Stimulated activated CD4-positive, alpha-beta T cell treated with anti-CD3 and anti-CD28 coated beads, Interleukin-15, amount 100 ng/mL, for 1 hour (primary cell): ENCODE measurements around the gene TOX3.

Source experiments
- DNase-seq, 2 donors: peaks; one replicate each; pipeline ENCODE4 v3.0.0-alpha.2; 2020; ENCODE audit warnings: low read depth in 1 of 2, low spot score in 1 of 2

TOX3 gene

DNA sequence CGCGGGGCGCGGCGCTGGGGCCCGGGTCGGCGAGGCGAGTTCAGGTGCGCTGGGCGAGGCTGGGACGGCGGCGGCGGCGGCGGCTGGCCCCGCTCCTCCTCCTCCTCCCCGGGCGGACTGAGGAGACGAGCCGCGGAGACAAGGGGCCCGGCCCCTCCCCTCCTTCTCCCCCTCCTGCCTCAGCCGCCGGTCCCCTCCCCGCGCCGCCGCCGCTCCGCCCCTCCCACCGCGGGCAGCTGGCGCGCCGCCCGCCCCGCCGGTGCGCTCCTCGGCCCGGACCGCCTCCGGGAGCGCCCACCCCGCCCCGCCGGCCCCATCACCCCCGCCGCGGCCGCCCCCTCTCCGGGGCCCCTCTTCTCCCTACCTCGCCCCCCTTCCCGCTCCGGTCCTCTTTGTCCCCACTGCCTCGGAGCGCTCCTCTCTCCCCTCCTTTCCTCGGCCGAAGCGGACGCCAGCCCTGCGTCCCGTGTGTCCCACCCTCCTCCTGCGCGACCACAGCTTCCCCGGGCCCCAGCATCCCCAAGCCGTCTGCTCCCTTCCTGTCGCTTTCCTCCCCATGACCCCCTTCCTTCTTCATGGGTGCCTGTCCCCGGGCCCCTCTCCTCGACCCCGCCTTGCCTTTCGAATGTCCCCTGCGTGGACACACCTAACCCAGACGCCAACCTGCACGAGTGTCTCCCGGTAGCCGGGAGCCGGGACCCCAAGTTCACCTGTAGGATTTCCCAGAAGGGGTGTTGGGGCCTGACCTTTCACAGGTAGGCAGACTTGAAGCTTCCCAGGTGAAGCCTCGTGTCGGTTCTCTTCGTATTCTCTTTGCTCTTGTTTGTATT, at the start of gene TOX3:
Gene TOX3 (minus strand): TSS at position 140 of the 830 bp plus-strand sequence. CDS start 420 bp downstream, outside the sequence.
- no peak for DNase-seq

DNA sequence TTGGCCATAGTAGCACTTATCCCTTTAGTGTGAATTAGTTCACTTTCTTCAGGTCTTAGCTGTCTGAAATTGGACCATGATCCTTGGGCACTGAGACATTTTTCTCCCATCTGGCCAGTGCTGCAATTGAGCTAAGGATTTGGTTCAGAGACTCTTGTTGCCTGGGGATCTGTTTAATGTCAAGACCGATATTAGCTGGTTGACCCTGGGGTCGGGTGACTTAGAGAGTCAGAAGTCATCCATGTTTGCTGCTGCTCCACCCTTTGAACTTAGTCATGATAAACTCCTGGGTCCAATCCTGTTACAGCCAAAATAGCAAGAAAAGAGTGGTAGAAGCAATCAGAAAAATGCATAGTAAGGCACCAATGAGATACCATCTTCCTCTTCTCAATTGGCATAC, 45.8 kb upstream of the TOX3 start:
- no peak for DNase-seq

DNA sequence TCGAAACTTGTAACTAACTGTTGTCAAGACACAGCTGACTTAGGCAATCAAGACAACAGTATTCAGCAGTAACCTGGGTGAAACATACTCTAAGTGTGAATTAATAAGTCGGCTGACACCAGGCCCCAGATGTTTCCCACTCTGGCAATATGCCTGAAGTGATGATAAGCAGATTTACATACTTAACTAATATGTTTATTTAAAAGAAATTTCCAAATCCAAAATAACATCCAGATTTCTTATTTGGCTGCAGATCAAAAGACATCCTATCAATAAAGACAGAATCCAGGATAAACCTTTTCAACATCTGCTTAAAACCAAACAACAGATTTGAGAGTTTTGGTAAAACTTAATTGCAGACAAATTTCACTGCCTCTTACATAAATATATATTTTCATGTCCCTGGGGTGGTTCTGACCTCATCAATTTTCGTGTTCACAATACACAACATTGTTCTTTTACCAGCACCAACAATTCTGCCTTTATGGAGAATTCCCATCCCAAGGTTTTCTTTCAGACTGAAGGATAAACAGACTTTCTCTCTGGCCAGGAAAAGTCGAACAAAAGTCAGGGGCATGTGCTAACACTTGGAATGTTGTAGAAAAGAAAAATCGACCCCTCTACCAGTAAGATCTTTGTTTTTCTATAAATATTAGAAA, 45.1 kb upstream of the TOX3 start:
- DNase-seq, result no peak

DNA sequence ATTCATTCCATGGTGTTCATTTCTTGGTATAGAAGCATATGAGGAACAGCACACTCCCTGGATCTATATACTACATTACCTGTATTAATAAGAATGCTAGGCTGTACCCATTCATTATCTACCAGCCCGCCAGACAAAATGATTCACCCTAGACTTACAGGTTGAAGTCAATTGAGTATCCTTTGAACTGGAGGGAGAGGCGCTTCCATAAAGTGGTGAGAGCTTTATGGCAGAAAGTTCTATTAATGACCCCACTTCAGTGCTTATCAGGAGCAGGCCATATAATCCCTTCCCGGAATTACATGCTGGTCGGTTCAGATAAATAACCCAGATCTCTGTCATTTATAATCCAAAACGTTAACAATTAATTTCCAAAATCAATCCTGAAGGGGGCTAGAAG, 44.5 kb upstream of the TOX3 start:
- DNase-seq, result no peak

DNA sequence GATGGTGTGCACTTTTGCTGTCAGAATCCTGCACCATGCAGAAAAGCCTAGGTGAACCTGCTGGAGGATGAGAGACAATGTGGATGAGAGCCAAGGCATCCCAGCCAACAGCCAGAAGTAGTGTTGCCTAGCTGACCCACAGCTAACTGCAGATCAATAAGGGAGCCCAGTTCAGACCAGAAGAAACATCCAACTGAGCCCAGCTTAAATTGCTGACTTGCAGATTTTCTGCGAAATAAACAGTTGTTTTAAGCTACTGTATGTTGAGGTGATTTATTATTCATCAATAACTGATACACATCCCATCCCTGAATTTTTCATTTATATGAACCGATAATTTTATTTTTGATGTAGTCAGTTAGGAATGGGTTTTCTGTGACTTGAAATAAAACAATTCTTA, 39.2 kb upstream of the TOX3 start:
- DNase-seq, result no peak

DNA sequence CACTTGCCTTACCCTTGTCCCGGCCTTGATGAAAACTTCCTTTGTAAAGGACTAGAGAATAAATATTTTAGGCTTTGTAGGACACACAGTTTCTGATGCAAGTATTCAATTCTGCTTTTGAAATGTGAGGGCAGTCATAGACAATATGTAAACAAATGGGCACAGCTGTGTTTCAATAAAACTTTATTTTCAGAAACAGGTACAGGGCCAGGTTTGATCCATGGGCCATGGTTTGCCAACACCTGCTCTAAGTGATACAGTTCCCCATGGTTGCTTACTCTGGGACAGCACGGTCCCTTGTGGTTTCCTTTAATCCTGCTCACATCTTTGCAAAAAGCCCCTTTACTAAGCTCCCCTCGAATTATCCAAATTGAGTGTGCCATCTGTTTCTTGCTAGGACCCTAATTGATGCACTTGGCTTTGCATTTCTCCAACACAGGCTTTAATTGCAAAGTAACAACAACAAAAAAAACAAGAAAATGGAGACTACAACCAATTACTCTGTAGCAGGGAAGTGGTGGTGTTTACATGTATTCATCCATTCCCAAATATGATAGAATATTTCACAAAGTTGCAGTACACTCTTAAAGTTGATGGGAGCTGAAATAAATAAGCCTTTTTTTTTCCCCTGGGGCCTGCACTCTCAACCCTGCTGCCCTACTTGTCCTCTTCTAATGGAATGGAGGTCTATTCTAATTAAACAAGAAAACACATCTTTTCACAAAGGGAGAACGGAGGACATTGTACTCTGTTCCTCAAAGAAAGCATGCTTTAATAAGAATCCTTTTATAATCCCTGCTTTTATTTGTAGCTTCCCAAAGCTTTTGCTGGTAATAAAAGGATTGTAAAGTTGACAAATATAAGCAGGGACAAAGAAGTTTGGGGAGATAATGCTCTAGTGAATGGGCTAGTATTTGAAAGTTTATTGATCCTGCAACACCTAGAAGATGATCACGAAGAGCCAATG, 37.7 kb upstream of the TOX3 start:
- DNase-seq, result no peak

DNA sequence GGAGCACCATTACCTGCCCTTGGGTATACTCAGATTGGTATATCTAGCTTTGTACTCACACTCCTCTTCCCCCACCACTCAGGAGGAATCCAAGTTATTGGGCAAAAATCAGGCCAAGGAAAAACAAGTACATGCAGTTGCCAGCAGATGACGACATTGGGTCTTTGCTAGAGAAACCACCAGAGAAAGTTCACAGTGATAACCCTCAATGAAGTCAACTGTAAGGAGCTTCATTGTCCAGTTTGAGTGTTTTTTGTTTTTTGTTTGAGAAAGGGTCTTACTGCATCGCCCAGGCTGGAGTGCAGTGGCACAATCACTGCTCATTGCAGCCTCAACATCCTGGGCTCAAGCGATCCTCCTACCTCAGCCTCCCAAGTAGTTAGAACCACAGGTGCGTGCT, 34.6 kb upstream of the TOX3 start:
- DNase-seq, result no peak

DNA sequence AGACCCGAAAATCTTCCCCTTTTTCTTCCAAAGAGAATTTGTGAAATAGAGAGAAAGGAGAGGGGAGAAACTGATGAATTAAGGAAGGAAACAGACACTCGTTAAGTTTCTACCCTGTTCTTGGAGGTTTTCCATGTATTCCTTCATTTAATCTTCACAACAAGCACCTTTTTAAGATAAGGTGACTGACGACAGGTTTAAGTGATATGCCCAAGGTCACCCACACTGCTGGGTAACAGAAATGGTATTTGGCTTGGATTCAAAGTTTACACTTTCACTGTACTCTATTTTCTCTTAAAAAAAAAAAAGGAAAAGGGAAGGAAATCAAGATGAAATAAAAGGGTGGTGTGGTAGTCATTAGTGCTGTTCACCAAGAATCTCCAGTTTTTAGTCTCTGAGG, 33.5 kb upstream of the TOX3 start:
- DNase-seq, result no peak

DNA sequence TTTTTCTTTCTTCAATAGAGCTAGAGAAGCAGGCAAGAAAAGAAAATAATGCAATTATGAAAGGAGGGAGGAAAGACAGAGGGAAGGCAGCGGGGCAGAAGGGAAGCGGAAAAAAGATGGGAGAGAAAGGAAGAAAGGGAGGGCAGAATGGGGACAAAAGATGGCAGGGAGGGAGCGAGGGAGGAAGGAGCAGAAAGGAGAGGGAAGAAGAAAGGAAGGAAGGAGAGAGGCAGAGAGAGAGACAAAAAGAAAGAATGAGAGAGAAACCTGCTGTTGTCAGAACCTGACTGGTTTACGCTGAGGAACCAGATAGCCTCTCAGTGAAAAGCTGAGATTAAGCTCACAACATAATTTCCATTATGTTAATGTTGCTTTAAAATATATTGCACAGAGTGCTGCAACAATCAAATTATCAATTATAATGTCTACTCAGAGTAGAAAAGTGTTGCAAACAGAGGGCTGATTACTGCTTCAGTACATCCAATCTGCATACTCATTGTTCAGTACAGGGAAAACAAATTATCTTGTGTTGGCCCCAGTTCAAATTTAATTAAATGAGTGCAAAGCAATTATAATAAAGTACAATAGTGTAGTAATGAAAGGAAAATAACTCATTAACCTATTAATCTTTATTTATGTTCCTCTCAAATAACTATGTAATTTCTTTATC, 32.0 kb upstream of the TOX3 start:
- DNase-seq, result no peak

DNA sequence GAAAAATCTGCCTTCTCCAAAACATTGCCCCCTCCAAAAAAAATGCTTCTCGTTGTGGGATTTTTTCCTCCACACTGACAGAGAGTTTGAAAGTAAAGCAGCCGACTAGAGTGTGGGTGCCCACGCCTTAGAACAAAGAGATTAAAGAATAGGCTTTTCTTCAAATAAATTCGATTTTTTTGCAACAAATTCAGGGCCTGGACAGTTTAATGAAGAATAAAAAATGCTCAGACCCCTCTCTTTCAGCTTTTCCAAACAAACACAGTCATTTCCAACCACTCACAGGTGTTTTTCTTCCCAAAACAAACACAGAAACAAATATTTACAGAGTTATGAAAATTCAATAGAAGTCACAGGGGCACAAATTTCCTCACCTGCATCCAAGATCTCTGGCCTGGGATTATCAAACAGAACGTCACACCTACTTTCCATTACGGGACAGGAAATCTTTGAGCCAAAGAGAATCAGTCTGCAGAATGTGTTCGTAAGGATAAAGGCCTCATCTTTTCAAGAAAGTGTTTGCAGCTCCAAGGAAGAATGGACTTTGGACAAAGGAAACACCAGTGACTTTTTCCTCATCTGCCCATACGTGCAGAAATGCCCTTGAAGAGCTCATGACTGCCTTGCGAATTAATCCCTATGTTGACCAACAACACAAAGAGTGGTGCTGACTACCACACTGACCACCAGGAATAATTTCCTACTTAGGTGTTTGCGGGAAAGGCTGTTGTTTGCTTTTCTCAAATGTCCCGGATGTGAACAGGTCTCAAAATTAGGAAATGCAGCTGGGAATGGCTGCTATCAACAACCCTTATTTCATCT, 31.3 kb upstream of the TOX3 start:
- no peak for DNase-seq

DNA sequence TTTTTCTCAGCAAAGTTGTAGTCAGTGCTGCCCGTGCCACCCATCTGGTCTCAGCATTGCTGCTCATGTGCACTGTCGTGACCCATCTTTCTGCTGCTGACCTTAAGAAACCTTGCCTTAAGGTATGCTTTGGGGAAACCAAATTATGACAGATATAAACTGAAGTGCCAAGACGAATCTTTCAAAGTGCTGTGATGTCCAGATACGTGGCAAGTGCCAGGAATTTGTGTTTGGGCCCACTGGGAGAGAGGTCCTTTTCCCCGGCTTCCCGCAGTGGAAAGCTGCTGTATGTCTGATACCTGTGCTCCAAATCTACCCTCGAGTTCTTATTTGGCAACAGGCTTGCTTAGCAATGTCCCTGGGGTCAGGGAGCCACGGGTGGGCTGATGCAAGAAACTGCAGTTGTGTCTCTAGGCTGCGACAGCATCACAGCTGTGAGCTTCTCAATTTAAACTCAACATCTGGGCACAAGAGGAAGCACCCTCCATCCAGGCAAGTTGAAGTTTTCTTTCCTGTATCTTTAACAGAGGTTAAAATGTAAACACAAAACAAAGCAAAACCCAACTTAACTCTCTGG, 30.3 kb upstream of the TOX3 start:
- no peak for DNase-seq

DNA sequence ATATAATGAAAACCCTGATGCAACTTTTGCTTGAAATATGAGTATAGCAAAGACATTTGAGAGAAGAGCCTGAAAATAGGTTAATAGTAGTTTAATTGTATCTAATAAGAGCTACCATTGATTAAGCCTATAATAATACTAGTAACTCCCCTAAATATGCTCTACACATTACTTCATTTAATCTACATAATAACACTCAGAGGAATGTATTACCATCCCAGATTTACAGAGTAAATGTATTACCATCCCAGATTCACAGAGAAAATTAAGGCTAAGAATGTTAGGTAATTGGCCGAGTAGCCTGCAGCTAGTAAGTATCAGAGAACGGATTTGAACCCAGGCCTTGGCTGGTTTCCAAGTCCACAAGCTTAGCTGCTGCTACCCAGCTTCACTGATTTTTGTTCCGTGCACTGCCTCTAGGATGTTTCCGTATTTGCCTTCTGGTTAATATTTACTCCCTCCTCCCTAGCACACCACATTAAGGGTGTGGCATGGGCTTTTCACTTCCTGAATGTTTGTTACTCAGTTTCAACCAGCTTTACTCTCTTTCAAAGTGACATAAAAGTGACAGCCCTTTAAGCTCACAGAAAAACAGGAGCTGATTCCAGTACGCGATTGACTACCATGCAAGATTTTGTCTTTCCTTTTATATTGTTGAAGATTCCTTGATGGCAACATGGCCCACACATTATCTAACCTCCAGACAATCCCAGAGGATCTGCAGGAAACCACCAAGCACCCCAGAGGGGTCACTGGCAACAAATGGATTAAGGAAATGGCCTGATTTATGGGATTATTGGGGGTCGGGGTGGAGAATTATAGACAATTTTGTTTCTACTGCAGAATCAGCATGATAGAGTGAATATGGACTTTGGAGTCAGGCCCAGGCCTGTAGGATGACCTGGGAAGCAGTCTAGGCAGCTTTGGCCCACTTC, 26.7 kb upstream of the TOX3 start:
- DNase-seq, result no peak

DNA sequence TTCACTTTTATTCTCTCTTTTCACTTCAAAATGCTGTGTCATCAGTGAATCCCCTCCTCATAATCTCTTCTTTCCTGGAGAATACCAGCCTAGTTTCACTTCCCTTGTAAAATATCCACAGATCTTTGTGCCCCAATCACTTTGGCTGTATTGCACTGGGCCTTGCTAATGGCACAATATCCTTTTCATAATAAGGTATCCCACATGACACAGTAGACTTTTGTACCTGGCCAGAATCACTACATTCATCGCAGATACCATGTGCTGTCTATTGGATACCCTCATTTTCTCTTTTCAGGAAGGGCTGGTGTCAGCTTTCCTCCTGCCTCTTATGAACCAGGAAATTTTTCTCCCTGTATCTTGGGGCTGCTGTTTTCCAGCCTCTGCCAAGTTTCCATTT, 25.7 kb upstream of the TOX3 start:
- DNase-seq, result no peak

DNA sequence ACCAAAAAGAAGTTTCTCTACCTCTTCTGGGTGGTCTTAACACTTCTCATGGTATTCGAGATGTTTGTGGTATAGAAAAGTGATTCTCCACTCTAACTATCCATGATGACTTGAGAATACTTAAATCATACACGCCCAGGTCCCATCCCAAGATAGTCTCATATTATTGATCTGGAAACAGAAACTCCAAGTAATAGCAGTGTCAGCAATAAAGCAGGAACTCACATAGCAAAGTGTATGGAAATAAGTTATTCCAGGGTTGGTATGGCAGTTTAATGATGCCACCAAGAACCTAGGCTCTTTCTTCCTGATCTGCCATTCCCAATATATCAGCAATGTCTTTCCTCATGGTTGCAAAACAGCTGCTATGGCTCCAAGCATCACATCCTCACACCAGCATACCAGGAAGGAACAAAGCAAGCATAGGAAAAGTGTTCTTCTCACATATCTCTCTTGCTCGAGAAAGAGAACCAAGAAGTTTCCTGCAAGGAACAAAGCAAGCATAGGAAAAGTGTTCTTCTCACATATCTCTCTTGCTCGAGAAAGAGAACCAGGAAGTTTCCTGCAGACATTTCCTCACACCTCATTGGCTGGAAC, 23.6 kb upstream of the TOX3 start:
- no peak for DNase-seq

DNA sequence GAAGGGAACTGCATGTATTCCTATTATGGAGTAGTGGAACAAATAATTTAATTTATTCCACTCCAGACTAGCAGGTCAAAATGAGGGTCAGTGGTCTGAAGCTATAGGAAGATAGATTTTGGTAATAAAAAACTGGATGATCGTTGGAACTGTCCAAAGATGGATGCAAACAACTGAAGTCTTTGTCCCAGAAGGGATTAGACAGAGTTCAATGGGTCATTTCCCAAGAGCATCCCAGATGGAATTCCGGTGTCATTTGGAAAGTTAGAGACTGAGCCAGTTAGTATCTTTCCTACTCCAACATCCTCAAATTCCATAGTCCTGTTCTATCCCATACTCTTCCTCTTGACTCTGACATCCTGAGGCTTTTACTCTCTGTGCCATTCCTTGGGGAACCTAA, 22.8 kb upstream of the TOX3 start:
- no peak for DNase-seq

DNA sequence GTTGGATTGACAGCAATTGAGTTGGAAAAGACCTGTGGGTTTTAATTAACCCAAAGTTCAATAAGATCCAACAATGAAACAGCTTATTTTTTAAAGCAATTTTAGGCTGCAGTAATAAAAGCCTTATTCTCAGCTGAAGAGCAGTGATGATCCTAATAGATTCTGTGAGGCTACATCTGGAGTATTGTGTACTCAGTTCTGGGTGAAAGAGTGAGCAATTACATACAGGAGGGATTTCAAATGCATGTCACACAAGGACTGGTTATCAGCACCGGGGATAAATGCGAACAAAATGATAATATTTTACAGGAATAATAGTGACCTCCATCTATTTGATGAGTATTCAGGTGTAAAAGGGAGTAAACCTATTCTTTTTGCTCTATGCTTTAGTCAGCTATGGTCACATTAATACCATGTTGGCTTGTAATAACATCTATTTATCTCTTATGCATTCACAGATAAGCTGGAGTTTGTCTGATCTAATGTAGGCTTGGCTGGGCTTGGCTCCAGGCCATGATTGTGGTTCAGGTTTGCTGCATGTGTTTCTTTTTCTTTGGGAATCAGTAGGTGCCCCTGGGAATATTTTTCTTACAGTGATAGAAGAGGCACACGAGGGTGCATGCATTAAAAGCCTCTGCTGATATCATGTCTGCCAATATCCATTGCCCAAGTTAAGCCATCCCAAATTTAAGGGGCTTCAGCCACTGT, 22.2 kb upstream of the TOX3 start:
- no peak for DNase-seq

DNA sequence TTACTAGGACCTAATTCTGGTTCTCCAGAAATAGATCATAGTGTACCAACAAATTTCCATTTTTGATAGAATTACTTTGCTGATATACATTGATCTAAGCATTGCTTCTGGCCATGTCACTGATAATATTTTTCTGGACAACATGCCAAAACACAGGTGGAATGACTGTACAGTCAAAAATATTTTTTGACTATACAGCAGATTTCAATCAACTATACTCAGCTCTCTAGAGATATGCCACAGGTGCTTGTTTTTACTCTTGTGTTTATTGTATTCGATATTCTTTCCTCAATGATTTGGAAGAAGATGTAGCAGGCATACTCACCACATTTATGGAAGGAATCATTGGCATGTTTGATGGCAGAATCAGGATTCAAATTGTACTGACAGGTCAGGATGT, 21.6 kb upstream of the TOX3 start:
- DNase-seq, result no peak

DNA sequence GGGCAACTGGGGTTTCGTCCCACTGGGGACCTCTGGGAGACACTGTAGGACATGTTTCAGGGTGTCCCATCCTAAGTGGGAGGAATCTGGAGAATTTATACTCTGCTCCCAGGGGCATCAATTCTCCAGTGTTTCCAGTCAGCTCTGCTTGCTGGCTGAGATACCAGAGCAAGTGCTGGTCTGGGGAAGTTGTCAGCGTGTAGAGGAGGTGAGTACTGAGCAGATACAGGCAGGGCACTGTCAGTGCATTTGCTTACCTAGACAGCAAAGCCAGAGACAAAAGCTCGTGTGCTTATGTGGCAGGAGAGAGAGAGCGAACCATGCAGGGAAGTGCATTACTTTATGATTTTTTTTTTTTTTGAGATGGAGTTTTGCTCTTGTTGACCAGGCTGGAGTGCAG, 20.2 kb upstream of the TOX3 start:
- no peak for DNase-seq
